ENCODE measurements around the gene SLC35C1. TPM values are rescaled to one million over a fixed set of nuclear protein-coding genes. Genes with fewer than 3 reads are reported as not detected.

The SLC35C1 gene
- total RNA-seq, 1 experiment from 2014 or later: 8.9 TPM

DNA sequence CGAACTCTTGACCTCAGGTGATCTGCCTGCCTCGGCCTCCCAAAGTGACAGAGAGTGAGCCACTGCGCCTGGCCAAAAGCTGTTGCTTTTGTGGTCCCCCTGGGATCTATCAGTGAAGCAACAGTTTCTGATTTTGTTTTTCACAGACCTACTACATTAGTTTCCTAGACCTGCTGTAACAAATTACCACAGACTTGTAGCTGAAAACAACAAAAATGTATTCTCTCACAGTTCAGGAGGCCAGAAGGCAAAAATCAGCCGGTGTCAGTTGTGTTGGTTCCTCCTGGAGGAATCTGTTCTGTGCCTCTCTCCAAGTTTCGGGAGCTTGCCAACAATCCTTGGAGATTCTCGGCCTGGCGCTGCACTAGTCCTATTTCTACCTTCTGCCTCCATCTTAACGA lies 8.5 kb upstream of the SLC35C1 start:
- Histone ChIP-seq H4K5ac (ENCODE audit: insufficient read length, low read depth, low read length) (no peak overlapping the region), H2BK120ac (ENCODE audit: low read depth, low read length, poor library complexity, severe bottlenecking) (no peak overlapping the region), H2AFZ (ENCODE audit: low read length) (no peak overlapping the region), H3K79me1 (ENCODE audit: insufficient read depth, low read depth, low read length, poor library complexity, severe bottlenecking) (no peaks in the 10 kb centered on the region), H3K4ac (ENCODE audit: low read depth, low read length) (no peak overlapping the region), H3K9ac (ENCODE audit: extremely low read depth, insufficient read length, low read length) (no peak overlapping the region), H3K18ac (ENCODE audit: insufficient read length, low read depth, low read length) (no peak overlapping the region), H2BK12ac (ENCODE audit: insufficient read length, low read depth, low read length) (no peak overlapping the region), H3K9me3 (ENCODE audit: control insufficient read depth, low read depth, low read length) (no peaks in the 10 kb centered on the region), H3K27me3 (ENCODE audit: insufficient read depth, low read length) (no peaks in the 10 kb centered on the region), H3K4me1 (ENCODE audit: insufficient read depth, low read length) (no peaks in the 10 kb centered on the region), H4K91ac (ENCODE audit: insufficient read length, low read depth, low read length) (no peak overlapping the region), H3K27ac (ENCODE audit: insufficient read length, low read depth, low read length) (no peak overlapping the region), H3K79me2 (ENCODE audit: insufficient read depth, low read length) (no peaks in the 10 kb centered on the region), H4K20me1 (ENCODE audit: control insufficient read depth, insufficient read depth, insufficient read length) (no peaks in the 10 kb centered on the region), H3K14ac (ENCODE audit: insufficient read depth, low read length) (no peak overlapping the region), H3K4me2 (ENCODE audit: insufficient read depth, insufficient read length, low read length) (no peak overlapping the region), H2BK5ac (ENCODE audit: insufficient read length, low read length) (no peak overlapping the region), H2BK20ac (ENCODE audit: low read depth, low read length, poor library complexity, severe bottlenecking) (no peak overlapping the region), H3T11ph (ENCODE audit: low read length) (no peak overlapping the region), H3K23ac (ENCODE audit: insufficient read length, low read depth, low read length) (no peak overlapping the region), H2BK15ac (ENCODE audit: low read depth, low read length) (no peak overlapping the region), H3K23me2 (ENCODE audit: insufficient read length, low read depth, low read length, poor library complexity, severe bottlenecking) (no peaks in the 10 kb centered on the region), H4K8ac (replicated peaks; ENCODE audit: insufficient read length, low read depth, low read length) (no peak overlapping the region), H3K56ac (ENCODE audit: insufficient read length, low read depth, low read length) (no peak overlapping the region), H2AK5ac (ENCODE audit: insufficient read length, low read length) (no peak overlapping the region)
- DNase-seq: no peak
- H3K27ac Mint-ChIP-seq: no peak overlapping the region
- H3K36me3 Mint-ChIP-seq (ENCODE audit: insufficient read depth in 1 of 3, low read depth in 3 of 3): no peaks in the 10 kb centered on the region; a peak in 1 of 7 replicates
- TF ChIP-seq, protein P1, sequence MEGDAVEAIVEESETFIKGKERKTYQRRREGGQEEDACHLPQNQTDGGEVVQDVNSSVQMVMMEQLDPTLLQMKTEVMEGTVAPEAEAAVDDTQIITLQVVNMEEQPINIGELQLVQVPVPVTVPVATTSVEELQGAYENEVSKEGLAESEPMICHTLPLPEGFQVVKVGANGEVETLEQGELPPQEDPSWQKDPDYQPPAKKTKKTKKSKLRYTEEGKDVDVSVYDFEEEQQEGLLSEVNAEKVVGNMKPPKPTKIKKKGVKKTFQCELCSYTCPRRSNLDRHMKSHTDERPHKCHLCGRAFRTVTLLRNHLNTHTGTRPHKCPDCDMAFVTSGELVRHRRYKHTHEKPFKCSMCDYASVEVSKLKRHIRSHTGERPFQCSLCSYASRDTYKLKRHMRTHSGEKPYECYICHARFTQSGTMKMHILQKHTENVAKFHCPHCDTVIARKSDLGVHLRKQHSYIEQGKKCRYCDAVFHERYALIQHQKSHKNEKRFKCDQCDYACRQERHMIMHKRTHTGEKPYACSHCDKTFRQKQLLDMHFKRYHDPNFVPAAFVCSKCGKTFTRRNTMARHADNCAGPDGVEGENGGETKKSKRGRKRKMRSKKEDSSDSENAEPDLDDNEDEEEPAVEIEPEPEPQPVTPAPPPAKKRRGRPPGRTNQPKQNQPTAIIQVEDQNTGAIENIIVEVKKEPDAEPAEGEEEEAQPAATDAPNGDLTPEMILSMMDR (conservative IDR thresholded peaks at IDR 0.05): no peak
- no peaks in the 10 kb centered on the region for H3K9me3 Mint-ChIP-seq
- no CpG with 5 or more reads among the region's 8 CpGs for WGBS (ENCODE audit: extremely low coverage, insufficient read length, low lambda C conversion rate)
- peaks cover 2 to 13% of the 10 kb centered on the region in 2 experiments; a peak in 3 of 4 replicates for H3K4me1 Mint-ChIP-seq
- peaks cover 6% of the 10 kb centered on the region for H3K27me3 Mint-ChIP-seq (ENCODE audit: low read depth)
- no peak overlapping the region for H3K4me3 Mint-ChIP-seq

All from H9 (cell line).